HG03558 (cell line): ENCODE measurements around the gene KRTAP10-12.

Experiments used
- ATAC-seq: cut with Tn5 transposase; IDR thresholded peaks from one replicate; pipeline ENCODE4 v1.9.1; 2021; ENCODE audit warnings: moderate number of reproducible peaks; ENCODE audit not compliant: unreplicated experiment; ENCODE audit errors: extremely low read depth

Gene KRTAP10-12

GRCh38 chr21:44696572-44696971 lies 400 bp upstream of the KRTAP10-12 start:
- ATAC-seq, result no peak

- ATAC-seq, result no peak
Measured at GRCh38 chr21:44697811-44698734, 1.1 kb downstream of the KRTAP10-12 start.

DNA sequence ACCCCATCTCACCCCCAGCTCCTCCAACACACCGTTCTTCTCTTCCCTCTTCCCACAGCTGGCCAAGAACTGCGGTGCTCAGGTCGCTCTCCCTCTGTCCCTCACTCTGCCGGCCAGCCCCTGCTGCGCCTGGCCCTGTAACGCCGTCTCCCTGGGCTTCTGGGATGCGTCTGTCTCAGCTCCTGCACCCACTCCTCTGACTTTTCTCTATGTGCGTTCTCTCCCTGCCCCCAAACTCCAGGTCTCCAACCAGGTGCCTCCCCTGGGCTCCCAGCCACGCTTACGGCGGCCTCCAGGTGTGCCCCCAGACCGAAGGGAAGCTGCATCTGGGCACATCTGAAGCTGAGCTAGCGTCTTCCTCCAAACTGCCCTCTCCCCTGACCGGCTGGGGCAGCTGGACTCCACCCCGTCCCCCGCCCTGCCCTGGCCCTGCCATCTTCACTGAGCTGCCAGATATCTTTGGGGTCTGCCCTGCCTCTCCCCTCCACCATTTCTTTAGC lies 2.6 kb downstream of the KRTAP10-12 start:
- ATAC-seq, result no peak

DNA sequence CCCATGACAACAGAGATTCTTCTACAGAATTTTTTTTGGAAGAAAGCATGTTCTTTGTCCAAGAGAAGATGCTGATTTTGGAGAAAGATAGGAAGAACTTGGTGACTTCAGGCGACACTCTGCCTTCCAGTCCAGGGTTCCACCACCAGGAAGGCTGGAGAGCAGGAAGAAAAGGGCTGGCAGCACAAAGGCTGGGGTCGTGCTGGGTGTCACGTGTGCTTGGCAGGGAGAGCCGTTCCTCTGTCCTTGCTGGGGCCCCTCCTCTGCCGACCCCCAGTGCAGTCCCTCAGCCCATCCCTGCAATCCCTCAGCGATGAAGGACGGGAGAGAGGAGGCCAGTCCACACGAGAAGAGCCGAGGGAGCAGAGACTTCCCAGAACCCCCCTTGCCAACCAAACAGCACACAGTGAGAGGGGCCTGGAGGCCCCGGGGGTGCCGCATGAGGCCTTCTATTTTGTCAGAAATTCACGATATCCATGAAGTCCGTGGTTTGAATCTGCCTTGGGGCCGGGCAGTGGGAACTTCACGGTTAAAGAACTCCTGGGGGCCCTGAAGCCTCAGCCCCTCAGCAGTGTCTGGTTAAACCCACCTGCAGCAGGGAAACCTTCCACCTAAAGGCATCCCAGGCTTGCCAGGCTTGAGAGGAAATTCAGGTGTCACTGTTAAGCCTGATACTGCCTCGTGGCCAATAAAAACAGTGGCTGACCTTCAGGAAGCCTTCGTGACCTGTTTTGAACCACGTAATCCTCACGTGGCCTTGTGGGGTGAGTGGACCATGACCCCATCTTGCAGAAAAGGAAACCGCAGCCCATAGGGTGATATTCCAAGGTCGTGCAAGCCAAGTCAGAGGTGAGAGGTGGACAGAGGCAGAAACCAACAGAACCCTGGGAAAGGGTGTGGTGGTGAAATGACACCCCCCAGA lies 3.4 kb downstream of the KRTAP10-12 start:
- no peak for ATAC-seq

GRCh38 chr21:44701023-44701400 lies 4.0 kb downstream of the KRTAP10-12 start:
- ATAC-seq, result no peak

- ATAC-seq, result no peak
Measured at GRCh38 chr21:44701541-44701940, 4.6 kb downstream of the KRTAP10-12 start.

DNA sequence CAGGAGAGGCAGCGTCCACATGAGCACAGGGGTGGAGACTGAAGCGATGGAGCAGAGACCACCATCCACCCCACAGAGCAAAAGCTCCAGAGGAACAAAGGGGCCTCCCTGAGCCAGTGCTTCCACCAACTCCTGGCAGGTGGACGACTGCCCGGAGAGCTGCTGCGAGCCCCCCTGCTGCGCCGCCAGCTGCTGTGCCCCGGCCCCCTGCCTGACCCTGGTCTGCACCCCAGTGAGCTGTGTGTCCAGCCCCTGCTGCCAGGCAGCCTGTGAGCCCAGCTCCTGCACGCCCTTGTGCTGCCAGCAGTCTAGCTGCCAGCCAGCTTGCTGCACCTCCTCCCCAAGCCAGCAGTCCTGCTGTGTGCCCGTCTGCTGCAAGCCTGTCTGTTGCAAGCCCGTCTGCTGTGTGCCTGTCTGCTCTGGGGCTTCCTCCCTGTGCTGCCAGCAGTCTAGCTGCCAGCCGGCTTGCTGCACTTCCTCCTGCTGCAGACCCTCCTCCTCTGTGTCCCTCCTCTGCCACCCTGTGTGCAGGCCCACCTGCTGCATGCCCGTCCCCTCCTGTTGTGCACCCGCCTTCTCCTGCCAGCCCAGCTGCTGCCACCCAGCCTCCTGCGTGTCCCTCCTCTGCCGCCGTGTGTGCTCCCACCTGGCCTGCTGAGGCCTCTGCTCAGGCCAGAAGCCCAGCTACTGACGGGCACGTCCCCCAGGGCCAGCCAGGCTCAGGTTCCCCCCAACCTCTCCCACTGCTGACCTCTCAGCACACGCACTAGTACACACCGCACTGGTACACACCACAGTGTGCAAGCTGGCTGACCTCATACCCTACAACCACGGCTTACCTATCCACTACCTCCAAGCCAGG lies 5.4 kb downstream of the KRTAP10-12 start:
- ATAC-seq, result no peak

- ATAC-seq, result no peak
Measured at GRCh38 chr21:44702973-44703730, 6.2 kb downstream of the KRTAP10-12 start.

DNA sequence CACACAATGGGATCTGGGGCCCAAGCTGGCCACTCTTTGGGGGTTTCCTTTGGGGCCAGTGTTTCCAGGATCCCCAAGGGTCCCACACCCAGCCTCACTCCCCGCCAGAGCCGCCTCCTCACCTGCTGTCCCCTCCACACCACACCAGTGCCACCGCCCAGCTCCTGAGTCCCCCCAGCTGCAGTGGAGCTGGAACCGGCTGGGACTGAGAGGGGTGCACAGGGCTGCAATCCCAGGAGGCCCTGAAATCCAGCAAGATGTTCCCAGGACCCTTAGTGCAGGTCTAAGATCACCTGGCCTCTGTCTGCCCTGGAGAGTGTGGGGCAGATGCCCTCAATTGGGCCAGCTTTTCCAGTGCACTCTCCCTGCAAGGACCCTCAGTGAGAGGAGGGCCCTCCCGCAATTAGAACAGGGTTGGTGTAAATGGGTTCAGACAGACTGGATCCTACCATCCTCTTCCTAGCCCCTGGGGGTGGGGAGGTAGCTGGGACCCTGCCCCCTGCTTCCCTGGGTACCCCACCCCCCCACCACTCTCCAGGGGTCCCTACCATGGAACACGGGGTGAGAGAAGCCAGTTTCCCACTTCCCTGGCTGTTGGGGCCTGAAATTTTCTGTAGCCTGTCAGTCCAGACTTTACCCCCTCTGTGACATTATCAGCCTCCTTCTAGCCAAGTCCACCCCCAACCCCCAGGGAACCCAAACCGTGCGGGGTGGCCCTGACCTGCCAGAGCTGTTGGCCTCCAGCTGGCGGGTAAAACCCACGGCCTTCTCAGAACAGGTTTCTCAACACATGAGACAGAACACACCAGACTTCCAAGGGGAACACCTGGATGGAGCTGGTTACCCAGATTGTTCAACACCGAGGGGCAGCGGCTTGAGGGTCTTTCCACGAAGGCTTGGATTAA lies 7.0 kb downstream of the KRTAP10-12 start:
- no peak for ATAC-seq

DNA sequence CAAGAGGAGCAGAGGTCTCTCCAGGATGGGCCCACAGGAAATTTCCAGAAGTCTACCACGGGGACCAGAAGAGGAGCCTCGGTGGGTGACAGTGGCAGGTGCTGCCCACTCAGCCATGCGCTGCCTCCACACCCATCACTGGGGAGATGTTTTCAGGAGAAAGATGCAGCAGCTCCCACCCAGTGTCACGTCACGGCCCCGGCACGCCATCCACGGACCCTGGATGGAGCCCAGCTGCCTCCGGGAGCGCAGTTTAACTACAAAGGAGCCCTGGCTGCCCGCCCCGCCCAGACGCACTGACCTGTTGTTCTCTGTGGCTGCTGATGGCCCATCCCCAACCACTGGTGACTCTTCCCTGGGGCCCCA lies 7.6 kb downstream of the KRTAP10-12 start:
- no peak for ATAC-seq

DNA sequence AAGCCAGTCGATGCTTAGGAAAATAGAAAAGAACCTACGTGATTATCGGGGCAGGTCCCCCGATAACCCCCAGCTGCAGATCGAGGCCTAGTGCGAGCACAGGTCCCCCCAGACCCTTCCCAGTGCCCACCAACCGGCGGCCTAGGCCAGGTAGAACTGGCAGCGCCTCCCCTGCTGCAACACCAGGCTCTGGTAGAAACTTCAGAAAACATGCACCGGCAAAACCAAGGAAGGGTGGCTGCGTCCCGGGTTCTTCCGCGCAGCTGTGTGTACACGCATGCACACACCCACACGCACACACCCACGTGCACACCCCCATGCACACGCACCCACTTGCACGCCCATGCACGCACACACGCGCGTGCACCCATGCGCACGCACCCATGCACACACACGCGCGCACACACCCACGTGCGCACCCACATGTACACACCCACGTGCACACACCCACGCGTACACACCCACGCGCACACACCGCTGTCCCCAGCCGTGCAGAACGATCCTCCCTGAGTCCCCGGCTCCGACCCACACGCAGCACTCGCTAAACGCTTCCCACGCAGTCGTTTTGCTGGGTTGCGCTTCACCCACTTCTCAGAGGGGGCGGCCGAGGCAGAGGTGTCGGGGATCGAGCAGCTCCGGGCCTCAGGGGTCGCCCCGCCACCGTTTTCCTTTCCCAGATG lies 9.2 kb downstream of the KRTAP10-12 start:
- no peak for ATAC-seq

- no peak for ATAC-seq
Measured at GRCh38 chr21:44706706-44707581, 10.0 kb downstream of the KRTAP10-12 start.

DNA sequence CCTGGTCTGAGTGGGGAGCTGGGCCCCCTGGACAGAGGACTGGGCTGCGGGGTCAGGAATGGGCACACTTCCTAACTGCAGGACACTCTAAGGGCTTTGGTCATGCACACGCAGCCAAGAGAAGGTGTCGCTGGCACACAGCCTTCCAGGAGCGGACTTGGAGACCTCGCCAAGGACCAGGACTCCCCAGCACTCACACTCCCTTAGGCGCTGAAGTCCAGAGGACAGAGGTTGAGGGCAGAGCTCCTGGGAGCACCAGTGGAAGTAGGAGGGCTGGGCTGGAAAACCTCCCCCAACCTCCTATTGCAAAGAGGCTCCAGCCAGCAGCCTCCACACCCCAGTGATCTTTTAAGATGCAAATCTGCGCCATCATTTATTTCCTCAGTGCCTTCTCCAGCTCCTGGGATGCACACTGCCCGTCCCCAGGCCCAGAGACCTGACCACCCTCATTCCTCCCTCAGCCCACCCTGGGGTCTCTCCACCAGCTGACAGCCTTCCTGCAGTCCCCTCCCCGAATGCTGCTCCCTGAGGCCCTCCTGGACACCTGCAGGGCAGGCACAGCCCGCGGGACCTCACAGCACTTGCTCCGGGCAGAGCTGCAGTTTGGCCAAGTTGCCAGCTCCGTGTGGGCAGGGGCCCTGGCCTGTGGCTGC lies 11.4 kb downstream of the KRTAP10-12 start:
- ATAC-seq, result no peak

DNA sequence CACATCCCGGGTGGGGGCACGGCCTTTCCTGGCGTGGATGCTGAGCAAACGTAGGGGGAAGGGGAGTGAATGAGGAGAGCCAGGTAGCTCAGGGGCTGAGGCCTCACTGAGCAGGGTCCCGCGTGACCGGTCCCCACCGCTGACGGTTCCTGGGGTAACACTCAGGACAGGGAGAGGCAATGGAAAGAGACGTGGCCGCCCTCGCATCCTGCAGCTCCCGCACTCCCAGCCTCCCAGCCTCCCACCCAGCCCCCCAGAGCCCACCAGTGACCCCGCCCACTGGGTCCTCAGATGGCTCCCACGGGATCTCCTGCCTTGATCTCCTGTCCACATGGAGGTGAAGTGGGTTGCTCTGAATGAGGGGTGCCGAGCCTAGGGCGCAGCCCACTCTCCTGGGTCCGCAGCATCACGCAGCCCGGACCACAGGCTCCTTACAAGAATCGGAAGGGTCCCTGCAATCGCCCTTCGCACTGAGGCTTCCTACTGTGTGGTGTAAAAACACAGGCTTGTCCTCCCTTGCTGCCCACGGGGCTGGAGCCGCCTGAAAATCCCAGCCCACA lies 12.0 kb downstream of the KRTAP10-12 start:
- ATAC-seq, result no peak

- ATAC-seq, result no peak
Measured at GRCh38 chr21:44709426-44710293, 12.7 kb downstream of the KRTAP10-12 start.
